ENCODE results near the gene PMPCA.

GRCh38 chr9:136454026-136454796, 43.8 kb downstream of the PMPCA start:
- TF ChIP-seq ZNF335 (tag by site-specific recombination; conservative IDR thresholded peaks at IDR 0.05) (no peak), ZNF521 (tag by site-specific recombination; IDR thresholded peaks at IDR 0.05) (no peak), ZBTB20 (tag by site-specific recombination; IDR thresholded peaks at IDR 0.05) (no peak), BCL6B (tag by site-specific recombination; IDR thresholded peaks at IDR 0.05) (no peak)
- TF ChIP-seq, protein P1, sequence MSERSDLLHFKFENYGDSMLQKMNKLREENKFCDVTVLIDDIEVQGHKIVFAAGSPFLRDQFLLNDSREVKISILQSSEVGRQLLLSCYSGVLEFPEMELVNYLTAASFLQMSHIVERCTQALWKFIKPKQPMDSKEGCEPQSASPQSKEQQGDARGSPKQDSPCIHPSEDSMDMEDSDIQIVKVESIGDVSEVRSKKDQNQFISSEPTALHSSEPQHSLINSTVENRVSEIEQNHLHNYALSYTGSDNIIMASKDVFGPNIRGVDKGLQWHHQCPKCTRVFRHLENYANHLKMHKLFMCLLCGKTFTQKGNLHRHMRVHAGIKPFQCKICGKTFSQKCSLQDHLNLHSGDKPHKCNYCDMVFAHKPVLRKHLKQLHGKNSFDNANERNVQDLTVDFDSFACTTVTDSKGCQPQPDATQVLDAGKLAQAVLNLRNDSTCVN (tag by site-specific recombination; optimal IDR thresholded peaks at IDR 0.05): no peak
- TF ChIP-seq, protein P2, sequence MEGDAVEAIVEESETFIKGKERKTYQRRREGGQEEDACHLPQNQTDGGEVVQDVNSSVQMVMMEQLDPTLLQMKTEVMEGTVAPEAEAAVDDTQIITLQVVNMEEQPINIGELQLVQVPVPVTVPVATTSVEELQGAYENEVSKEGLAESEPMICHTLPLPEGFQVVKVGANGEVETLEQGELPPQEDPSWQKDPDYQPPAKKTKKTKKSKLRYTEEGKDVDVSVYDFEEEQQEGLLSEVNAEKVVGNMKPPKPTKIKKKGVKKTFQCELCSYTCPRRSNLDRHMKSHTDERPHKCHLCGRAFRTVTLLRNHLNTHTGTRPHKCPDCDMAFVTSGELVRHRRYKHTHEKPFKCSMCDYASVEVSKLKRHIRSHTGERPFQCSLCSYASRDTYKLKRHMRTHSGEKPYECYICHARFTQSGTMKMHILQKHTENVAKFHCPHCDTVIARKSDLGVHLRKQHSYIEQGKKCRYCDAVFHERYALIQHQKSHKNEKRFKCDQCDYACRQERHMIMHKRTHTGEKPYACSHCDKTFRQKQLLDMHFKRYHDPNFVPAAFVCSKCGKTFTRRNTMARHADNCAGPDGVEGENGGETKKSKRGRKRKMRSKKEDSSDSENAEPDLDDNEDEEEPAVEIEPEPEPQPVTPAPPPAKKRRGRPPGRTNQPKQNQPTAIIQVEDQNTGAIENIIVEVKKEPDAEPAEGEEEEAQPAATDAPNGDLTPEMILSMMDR (tag by site-specific recombination; IDR thresholded peaks at IDR 0.05): no peak
